ENCODE data around the gene CDH13. TPM values are rescaled to one million over a fixed set of nuclear protein-coding genes. Genes with fewer than 3 reads are reported as not detected.

CDH13 gene
- total and polyA plus RNA-seq, 3 experiments from 2014 or later: not detected

DNA sequence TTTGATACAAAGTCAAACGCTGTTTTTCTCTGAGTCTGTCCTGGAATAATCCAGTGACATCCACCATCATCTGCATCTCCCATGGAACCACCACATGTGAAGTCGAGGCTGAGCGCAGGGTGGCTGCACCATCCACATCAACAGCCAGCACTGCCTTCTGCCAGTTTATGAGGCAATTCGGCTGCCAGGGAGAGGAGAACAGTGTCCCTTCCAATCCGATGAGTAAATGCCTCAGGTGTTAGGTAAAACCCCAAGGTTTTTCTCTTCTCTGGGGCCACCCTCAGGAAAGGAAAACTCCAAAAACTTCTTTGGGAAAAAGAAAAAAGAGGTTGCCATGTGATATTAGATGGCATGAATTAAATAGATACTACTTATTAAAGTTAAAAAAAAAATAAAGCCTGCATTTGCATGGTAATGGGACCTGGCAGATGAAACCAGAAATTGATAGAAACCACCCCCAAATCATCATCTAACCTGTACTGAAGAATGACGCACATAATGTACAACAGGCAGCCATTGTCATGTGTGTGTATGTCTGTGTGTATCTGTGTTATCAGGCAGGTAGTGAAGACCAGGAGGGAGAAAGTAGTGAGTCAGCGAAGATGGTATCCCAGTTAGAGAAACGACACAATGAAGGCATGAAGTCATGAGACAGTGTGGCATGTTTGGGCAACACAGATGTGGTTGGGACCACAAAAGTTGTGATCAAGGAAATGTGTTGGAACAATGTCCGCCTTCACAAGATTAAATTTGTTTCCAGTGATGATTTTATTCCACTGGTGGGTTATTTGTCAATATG lies 478.7 kb downstream of the CDH13 start:
- Mint-ChIP-seq H3K4me3 (no peak overlapping the region), H3K27me3 (peaks cover 4 to 5% of the 10 kb centered on the region in 2 donors), H3K4me1 (no peaks in the 10 kb centered on the region), H3K9me3 (peaks cover 0 to 10% (median 5%) of the 10 kb centered on the region in 5 donors), H3K27ac (no peak overlapping the region), H3K36me3 (peaks cover 0 to 4% (median 3%) of the 10 kb centered on the region in 3 donors)
- Histone ChIP-seq H3K36me3 (ENCODE audit: insufficient read depth, low read length) (no peaks in the 10 kb centered on the region), H3K4me3 (ENCODE audit: low read length) (no peak overlapping the region), H3K27ac (ENCODE audit: low read depth, low read length) (no peak overlapping the region), H3K4me1 (ENCODE audit: insufficient read depth, low read length) (no peaks in the 10 kb centered on the region), H3K9me3 (ENCODE audit: low read length) (no peaks in the 10 kb centered on the region), H3K27me3 (ENCODE audit: insufficient read depth, low read length, poor library complexity, severe bottlenecking) (no peaks in the 10 kb centered on the region)
- CTCF ChIA-PET: no interaction called here
- POLR2A ChIA-PET: no interaction called here
- no peak for DNase-seq

DNA sequence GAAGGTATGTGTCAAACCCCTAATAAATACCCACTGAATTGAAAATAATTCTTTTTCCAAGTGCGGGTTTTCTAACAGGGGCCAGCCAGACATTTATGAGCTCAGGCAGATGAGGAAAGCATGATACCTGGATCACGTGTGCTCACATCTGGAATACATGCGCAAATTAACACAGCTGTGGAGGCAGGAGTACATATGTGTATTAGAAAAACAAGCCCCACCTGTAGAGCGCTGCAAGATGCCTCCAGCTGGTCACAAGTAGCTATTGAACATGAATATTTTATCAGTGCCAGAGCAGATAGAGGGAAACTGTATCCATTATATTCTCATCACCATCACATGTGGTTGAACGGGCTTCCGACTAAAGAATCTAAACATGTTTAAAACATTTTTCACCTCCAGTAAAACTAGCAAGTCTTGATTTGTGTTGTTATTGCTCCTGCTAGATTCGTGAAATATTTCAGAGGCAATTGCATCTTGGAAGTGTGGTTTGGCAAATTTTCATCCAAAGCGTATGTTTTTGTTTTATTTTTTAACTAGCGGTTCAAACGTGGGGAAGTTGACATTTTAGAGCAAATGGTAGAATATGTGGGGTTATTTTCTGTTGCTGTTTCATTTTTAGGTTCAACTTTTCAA lies 482.8 kb downstream of the CDH13 start:
- H3K27ac Mint-ChIP-seq: no peak overlapping the region
- H3K36me3 Mint-ChIP-seq: no peaks in the 10 kb centered on the region
- Histone ChIP-seq H3K4me3 (ENCODE audit: low read length) (no peak overlapping the region), H3K9me3 (ENCODE audit: low read length) (no peaks in the 10 kb centered on the region), H3K27me3 (ENCODE audit: insufficient read depth, low read length, poor library complexity, severe bottlenecking) (no peaks in the 10 kb centered on the region), H3K36me3 (ENCODE audit: insufficient read depth, low read length) (no peaks in the 10 kb centered on the region), H3K4me1 (ENCODE audit: insufficient read depth, low read length) (no peaks in the 10 kb centered on the region), H3K27ac (ENCODE audit: low read depth, low read length) (no peak overlapping the region)
- H3K4me3 Mint-ChIP-seq: no peak overlapping the region
- no peaks in the 10 kb centered on the region for H3K4me1 Mint-ChIP-seq
- POLR2A ChIA-PET: no interaction called here
- CTCF ChIA-PET: no interaction called here
- peaks cover 0 to 11% of the 10 kb centered on the region in 2 donors for H3K27me3 Mint-ChIP-seq
- no peak for DNase-seq
- H3K9me3 Mint-ChIP-seq: peaks cover 0 to 5% (median 3%) of the 10 kb centered on the region in 5 donors

- Mint-ChIP-seq H3K4me3 (no peak overlapping the region), H3K27me3 (peaks cover 0 to 11% of the 10 kb centered on the region in 2 donors), H3K9me3 (peaks cover 0 to 5% (median 3%) of the 10 kb centered on the region in 5 donors), H3K36me3 (no peaks in the 10 kb centered on the region), H3K4me1 (no peaks in the 10 kb centered on the region), H3K27ac (no peak overlapping the region)
- H3K4me1 ChIP-seq (ENCODE audit: insufficient read depth, low read length): no peaks in the 10 kb centered on the region
- no peak overlapping the region for H3K27ac ChIP-seq (ENCODE audit: low read depth, low read length)
- H3K36me3 ChIP-seq (ENCODE audit: insufficient read depth, low read length): no peaks in the 10 kb centered on the region
- no peaks in the 10 kb centered on the region for H3K27me3 ChIP-seq (ENCODE audit: insufficient read depth, low read length, poor library complexity, severe bottlenecking)
- no peaks in the 10 kb centered on the region for H3K9me3 ChIP-seq (ENCODE audit: low read length)
- CTCF ChIA-PET: no interaction called here
- POLR2A ChIA-PET: no interaction called here
- no peak for DNase-seq
- no peak overlapping the region for H3K4me3 ChIP-seq (ENCODE audit: low read length)
Observed at GRCh38 chr16:83110269-83110668, 483.5 kb downstream of the CDH13 start.

- Mint-ChIP-seq H3K36me3 (no peaks in the 10 kb centered on the region), H3K9me3 (peaks cover 0 to 5% (median 0%) of the 10 kb centered on the region in 5 donors), H3K4me3 (no peak overlapping the region), H3K27me3 (peaks cover 0 to 11% of the 10 kb centered on the region in 2 donors), H3K4me1 (no peaks in the 10 kb centered on the region), H3K27ac (no peak overlapping the region)
- Histone ChIP-seq H3K9me3 (ENCODE audit: low read length) (no peaks in the 10 kb centered on the region), H3K4me1 (ENCODE audit: insufficient read depth, low read length) (no peaks in the 10 kb centered on the region), H3K27ac (ENCODE audit: low read depth, low read length) (no peak overlapping the region), H3K27me3 (ENCODE audit: insufficient read depth, low read length, poor library complexity, severe bottlenecking) (no peaks in the 10 kb centered on the region), H3K4me3 (ENCODE audit: low read length) (no peak overlapping the region), H3K36me3 (ENCODE audit: insufficient read depth, low read length) (no peaks in the 10 kb centered on the region)
- CTCF ChIA-PET: no interaction called here
- POLR2A ChIA-PET: no interaction called here
- no peak for DNase-seq
Observed at GRCh38 chr16:83113317-83113716, 486.5 kb downstream of the CDH13 start.

GRCh38 chr16:83113811-83114210 lies 487.0 kb downstream of the CDH13 start:
- Histone ChIP-seq H3K4me1 (ENCODE audit: insufficient read depth, low read length) (no peaks in the 10 kb centered on the region), H3K27me3 (ENCODE audit: insufficient read depth, low read length, poor library complexity, severe bottlenecking) (no peaks in the 10 kb centered on the region), H3K36me3 (ENCODE audit: insufficient read depth, low read length) (no peaks in the 10 kb centered on the region), H3K4me3 (ENCODE audit: low read length) (no peak overlapping the region), H3K27ac (ENCODE audit: low read depth, low read length) (no peak overlapping the region), H3K9me3 (ENCODE audit: low read length) (no peaks in the 10 kb centered on the region)
- DNase-seq: no peak
- Mint-ChIP-seq H3K27me3 (peaks cover 0 to 10% of the 10 kb centered on the region in 2 donors), H3K27ac (no peak overlapping the region), H3K9me3 (peaks cover 0 to 5% (median 0%) of the 10 kb centered on the region in 5 donors), H3K4me1 (no peaks in the 10 kb centered on the region), H3K4me3 (no peak overlapping the region), H3K36me3 (no peaks in the 10 kb centered on the region)
- CTCF ChIA-PET: no interaction called here
- POLR2A ChIA-PET: no interaction called here

DNA sequence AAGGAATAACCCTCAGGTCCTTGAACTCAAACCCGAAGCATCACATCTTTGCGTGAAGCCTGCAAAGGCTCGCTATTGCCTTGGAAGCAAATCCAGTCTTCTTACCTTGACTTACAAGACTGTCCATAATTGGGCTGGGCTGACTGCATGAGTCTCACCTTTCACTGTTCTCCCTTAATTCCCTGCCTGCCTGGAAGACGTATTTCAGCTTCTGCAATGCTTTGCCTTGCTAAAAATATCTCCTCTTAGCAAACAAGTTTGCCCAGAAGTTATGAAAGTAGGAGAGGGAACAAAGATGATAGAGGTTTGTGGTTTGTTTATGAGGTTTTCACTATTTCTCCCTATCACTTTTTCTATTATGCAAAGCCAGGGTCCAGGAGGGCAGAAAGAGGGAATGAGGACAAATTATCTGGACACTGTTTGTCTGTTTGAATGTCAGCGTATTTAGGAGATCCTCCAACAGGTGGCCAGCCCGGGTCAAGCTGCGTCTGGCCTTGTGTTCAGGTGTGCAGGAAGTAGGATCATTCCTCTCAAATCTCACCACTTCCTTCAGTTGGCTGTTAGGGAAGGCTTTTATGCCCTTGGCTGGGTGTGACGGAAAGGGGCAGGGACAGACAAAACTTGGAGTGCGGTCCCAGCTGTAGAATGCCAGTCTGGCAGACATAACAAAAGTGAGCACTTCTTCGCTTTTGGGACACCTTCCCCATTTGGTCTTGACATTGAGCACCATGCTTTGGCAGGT lies 488.9 kb downstream of the CDH13 start:
- no peaks in the 10 kb centered on the region for H3K36me3 ChIP-seq (ENCODE audit: insufficient read depth, low read length)
- POLR2A ChIA-PET: no interaction called here
- CTCF ChIA-PET: no interaction called here
- no peaks in the 10 kb centered on the region for H3K4me1 Mint-ChIP-seq
- no peak overlapping the region for H3K4me3 ChIP-seq (ENCODE audit: low read length)
- peaks cover 0 to 8% of the 10 kb centered on the region in 2 donors for H3K27me3 Mint-ChIP-seq
- no peaks in the 10 kb centered on the region for H3K27me3 ChIP-seq (ENCODE audit: insufficient read depth, low read length, poor library complexity, severe bottlenecking)
- H3K27ac ChIP-seq (ENCODE audit: low read depth, low read length): no peak overlapping the region
- no peaks in the 10 kb centered on the region for H3K4me1 ChIP-seq (ENCODE audit: insufficient read depth, low read length)
- H3K9me3 ChIP-seq (ENCODE audit: low read length): no peaks in the 10 kb centered on the region
- no peak for DNase-seq
- H3K27ac Mint-ChIP-seq: no peak overlapping the region
- H3K36me3 Mint-ChIP-seq: no peaks in the 10 kb centered on the region
- no peak overlapping the region for H3K4me3 Mint-ChIP-seq
- peaks cover 0 to 3% (median 0%) of the 10 kb centered on the region in 5 donors for H3K9me3 Mint-ChIP-seq

DNA sequence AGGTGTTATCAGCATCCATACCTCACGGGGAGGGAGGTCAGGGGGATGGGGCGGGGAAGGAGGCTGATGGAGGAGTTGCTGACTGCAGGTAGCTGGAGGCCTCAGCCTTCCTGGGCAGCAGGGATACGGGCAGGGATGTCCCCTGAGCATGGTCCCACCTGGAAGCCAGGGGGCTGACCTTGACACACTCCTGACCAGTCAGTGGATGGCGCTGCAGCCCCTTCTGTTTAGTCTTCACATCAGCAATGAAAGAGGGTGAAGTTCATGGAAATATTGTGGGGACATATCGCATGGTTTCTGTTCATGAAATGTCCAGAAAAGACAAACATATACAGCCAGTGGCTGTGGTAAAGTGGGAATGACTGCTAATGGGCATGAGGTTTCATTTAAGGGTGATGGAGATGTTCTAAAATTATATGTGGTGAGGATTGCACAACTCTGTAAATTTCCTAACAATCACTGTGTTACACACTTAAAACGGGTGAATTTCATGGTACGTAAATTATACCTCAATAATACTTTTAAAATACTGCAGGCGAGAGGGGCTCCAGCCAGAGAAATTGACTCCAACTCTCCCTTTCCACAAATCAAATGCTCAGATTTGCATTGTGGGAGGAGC lies 489.6 kb downstream of the CDH13 start:
- Histone ChIP-seq H3K4me1 (ENCODE audit: insufficient read depth, low read length) (no peaks in the 10 kb centered on the region), H3K4me3 (ENCODE audit: low read length) (no peak overlapping the region), H3K27ac (ENCODE audit: low read depth, low read length) (no peak overlapping the region), H3K36me3 (ENCODE audit: insufficient read depth, low read length) (no peaks in the 10 kb centered on the region), H3K27me3 (ENCODE audit: insufficient read depth, low read length, poor library complexity, severe bottlenecking) (no peaks in the 10 kb centered on the region), H3K9me3 (ENCODE audit: low read length) (no peaks in the 10 kb centered on the region)
- DNase-seq: no peak
- POLR2A ChIA-PET: no interaction called here
- no peaks in the 10 kb centered on the region for H3K4me1 Mint-ChIP-seq
- peaks cover 0 to 3% (median 0%) of the 10 kb centered on the region in 5 donors for H3K9me3 Mint-ChIP-seq
- CTCF ChIA-PET: no interaction called here
- no peak overlapping the region for H3K4me3 Mint-ChIP-seq
- H3K27ac Mint-ChIP-seq: no peak overlapping the region
- peaks cover 0 to 7% of the 10 kb centered on the region in 2 donors for H3K27me3 Mint-ChIP-seq
- no peaks in the 10 kb centered on the region for H3K36me3 Mint-ChIP-seq

- H3K27ac ChIP-seq (ENCODE audit: low read depth, low read length): no peak overlapping the region
- Mint-ChIP-seq H3K36me3 (no peaks in the 10 kb centered on the region), H3K4me1 (no peaks in the 10 kb centered on the region), H3K27me3 (peaks cover 0 to under 1% of the 10 kb centered on the region in 2 donors), H3K27ac (no peak overlapping the region), H3K9me3 (peaks cover 0 to 3% (median 0%) of the 10 kb centered on the region in 5 donors), H3K4me3 (no peak overlapping the region)
- H3K9me3 ChIP-seq (ENCODE audit: low read length): no peaks in the 10 kb centered on the region
- ChIA-PET POLR2A (no interaction called here), CTCF (no interaction called here)
- DNase-seq: no peak
- no peak overlapping the region for H3K4me3 ChIP-seq (ENCODE audit: low read length)
- no peaks in the 10 kb centered on the region for H3K4me1 ChIP-seq (ENCODE audit: insufficient read depth, low read length)
- no peaks in the 10 kb centered on the region for H3K36me3 ChIP-seq (ENCODE audit: insufficient read depth, low read length)
- no peaks in the 10 kb centered on the region for H3K27me3 ChIP-seq (ENCODE audit: insufficient read depth, low read length, poor library complexity, severe bottlenecking)
Observed at GRCh38 chr16:83117810-83118209, 491.0 kb downstream of the CDH13 start.
